Activated T-cell treated with anti-CD3 and anti-CD28 coated beads, Interleukin-2, amount 50 U/mL, for 48 hours (primary cell): ENCODE results near the gene NUP42.

Source experiments
- DNase-seq, 2 experiments: peaks; one replicate each; pipeline ENCODE4 v3.0.0-alpha.2; 2020

The NUP42 gene

DNA sequence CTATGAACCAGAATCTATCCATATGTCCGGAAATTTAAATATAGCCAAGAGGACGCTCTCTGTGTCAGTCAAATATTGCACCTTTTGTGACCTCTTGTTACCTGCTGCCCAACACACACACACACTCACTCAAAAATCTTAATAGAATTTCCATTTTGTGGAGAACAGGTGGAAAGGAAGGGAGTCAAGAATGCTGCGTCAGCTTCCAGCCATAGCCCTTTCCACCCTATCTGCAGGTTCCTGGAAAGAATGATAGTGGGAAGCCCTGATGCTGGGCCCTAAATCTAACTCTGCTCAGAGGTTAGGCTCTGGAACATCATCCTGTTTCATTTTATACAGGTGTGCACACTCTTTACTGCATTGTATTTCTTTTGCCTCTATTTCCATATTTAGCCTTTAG is 55.2 kb downstream of the NUP42 start:
- DNase-seq = no peak

DNA sequence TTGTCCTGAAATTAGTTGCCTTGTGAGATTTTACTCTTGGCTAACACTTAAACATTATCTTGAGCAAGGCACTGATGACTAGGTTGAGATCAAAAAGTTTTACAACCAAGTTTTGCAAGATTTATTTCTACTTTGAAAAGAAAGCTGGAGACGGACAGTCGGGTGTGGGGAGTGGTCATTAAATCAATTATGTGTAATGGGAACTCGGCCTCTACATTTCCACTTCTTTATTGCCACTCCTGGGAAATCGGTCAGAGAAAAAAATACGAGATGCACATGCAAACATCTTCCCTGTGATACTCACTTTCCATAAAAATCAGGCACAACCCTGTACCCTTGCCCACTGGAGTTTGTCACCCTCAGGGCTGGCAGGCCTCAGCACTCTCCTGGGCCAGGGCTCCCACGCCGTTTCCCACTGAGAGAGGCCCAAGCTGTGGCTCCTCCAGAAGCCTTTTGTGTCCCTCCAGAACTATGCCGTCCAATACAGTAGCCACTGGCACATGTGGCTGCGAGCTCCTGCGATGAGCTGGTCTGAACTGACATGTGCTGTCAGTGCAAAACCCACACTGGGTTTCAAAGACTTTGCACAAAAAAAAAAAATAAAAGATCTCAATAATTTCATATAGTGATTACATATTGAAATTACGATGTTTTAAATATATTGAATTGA is 57.3 kb downstream of the NUP42 start:
- DNase-seq = no peak

DNA sequence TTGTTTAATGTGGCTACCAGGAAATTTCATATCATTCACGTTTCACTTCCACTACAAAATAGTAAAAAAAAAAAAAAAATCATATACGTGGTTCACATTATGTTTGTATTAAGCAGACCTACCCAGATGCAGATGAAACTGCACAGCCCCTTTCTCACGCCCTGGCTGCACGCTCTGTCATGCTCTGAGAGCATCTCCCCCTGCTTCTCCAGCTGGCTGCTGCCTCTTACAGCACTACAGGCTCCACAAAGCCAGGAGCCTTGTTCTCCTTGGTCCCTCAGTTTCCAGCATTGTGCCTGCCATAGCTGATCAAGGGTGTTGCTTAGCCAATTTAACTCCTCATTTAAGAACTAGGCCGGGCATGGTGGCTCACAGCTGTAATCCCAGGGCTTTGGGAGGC is 57.9 kb downstream of the NUP42 start:
- no peak for DNase-seq

DNA sequence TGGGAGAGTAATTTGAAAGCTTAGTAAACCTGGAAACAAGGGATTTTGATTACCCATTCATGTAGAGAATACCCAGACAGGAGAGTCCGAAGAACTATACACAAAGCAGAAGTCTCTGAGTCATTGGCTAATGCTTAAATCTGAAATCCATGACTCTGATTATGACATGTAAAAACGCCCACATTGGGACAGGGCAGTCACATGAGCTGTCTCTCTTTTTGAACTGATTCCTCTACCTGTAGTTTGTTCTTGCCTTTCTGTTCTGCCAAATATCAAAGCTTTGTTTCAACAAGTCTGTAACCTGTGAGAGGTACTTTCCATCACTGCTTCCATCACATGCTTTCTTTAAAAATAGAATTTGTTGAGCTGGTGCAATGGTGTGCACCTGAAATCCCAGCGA is 60.5 kb downstream of the NUP42 start:
- no peak for DNase-seq

DNA sequence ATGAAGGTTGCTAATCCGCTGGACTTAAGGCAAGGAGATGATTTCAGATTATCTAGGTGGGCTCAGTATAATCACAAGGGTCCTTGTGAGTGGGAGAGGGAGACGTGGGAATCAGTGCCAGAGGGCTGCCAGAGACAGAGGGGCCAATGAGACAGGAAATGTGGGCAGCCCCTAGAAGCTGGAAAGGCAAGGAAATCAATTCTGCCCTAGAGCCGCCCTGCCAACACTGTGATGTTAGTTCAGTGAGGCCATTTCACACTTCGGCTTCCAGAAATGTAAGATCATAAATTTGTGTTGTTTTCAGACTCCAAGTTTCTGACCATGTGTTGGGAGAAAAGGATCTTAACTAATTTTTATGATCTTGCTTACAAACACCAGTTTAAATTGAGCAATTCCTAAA is 61.1 kb downstream of the NUP42 start:
- DNase-seq = no peak

DNA sequence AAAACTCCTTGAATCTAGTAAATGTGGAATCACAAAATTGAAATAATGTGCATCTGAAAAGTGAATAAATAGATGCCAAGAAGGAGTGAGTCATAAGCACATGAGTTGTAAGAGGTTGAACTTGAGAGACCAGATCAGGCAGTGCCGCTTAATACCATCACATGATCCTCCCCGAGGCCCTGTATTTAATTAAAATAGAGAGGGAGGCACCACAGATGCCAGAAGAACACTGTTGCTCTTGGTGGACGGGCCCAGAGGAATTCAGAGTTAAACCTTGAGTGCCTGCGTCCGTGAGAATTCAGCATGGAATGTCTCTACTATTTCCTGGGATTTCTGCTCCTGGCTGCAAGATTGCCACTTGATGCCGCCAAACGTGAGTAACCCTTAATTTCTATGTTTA is 64.7 kb downstream of the NUP42 start, which contains the start of gene GPNMB:
TSS of gene GPNMB (plus strand) at position 221 of the 400 bp plus-strand sequence. CDS start at position 304, 83 bp downstream.
- no peak for DNase-seq

DNA sequence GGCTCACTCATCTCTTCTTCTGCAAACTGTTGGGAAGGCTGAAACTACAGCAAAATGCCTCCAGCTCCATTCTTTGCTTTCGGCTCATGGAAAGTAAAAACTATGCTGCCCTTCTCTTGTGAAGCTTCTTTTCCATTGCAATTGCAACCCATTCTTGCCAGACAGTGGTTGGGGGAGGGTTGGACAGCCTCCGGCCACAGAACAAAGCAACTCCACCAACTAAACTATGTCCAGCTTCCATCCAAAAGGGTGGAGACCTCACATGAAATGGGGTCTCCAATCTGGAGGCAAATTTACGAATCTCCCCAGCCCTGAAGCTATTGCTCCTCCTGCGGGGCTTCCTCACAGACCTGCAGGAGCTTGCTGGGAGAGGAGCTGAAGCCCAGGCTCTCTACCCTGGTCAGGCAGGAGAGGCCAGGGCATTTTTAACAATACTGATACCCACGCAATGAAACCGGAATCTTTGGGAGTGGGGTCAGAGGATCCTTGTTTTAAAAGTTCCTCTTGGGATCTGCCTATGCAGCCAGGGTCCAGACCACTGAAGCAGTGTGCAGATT is 65.3 kb downstream of the NUP42 start:
- DNase-seq = no peak

DNA sequence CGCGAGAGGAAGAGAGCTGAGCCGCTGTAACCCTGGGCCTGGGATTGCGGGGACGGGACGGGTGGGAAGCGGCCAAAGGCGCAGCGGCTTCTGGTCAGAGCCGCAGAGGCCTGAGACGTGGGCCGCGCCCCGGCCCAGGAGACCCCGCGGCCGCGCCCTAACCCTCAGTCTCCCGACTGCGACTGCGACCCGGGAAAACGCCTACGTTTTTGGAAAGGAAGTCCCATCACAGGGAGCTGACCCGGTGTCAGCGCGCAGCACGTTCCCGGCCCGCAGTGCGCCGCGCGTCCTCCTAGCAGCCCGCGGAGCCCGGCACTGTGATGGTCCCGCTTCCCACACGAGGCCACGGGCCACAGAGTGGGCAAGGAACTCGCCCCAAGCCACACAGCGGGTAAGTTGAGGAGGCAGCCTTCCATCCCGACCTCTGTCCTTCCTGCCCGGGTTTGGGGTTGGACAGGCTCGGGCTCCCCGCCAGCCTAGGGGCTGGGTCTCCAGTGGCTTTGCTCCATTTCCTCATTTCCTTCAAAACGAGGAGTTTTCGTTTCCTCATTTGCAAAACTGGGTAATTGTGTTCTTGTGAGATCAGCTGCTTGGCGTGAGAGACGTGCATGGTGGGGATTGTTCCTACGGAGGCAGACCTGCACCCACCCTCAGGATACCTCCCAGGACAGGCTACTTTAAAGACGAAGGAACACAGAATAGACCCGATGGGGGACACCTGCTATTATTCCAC is 65.9 kb downstream of the NUP42 start:
- no peak for DNase-seq

DNA sequence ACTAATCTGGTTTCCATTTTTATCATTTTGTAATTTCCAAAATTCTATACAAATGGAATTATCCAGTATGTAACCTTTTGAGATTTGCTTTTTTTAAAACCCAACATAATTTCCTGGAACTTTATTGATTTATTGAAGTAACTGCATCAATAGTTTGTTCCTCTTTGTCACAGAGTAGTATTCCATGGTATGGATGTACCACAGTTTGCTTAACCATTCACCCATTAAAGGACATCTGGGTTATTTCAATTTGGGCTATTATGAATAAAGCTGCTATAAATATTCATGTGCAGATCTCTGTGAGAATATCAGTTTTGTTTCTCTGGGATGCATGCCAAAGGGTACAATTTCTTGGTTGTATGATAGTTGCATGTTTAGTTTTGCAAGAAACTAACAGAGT is 67.6 kb downstream of the NUP42 start:
- no peak for DNase-seq
